Measurements from ENCODE around the gene AZIN2.

DNA sequence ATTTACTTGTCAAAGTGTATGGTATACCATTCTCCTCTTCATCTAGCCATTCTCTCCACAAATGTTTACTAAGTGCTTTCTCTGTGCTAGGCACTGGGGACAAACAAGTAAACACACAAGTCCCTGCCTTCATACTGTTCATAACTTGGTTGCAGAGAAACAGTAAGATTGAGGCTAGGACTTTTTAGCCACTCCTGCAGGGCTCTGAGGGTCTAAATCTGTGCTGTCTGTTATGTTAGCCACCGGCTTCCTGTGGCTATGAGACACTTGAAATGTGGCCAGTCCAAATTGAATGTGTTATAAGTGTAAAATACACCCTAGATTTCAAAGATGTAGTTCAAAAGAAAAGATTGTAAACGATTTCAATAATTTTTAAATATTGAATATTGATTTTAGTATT, 50.2 kb downstream of the AZIN2 start:
- TF ChIP-seq, protein P1, sequence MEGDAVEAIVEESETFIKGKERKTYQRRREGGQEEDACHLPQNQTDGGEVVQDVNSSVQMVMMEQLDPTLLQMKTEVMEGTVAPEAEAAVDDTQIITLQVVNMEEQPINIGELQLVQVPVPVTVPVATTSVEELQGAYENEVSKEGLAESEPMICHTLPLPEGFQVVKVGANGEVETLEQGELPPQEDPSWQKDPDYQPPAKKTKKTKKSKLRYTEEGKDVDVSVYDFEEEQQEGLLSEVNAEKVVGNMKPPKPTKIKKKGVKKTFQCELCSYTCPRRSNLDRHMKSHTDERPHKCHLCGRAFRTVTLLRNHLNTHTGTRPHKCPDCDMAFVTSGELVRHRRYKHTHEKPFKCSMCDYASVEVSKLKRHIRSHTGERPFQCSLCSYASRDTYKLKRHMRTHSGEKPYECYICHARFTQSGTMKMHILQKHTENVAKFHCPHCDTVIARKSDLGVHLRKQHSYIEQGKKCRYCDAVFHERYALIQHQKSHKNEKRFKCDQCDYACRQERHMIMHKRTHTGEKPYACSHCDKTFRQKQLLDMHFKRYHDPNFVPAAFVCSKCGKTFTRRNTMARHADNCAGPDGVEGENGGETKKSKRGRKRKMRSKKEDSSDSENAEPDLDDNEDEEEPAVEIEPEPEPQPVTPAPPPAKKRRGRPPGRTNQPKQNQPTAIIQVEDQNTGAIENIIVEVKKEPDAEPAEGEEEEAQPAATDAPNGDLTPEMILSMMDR (conservative IDR thresholded peaks at IDR 0.05): no peak
- TF ChIP-seq EZH2 (IDR thresholded peaks at IDR 0.05; ENCODE audit: low read depth): no peak

Data from PC-9 (cell line).